Smooth muscle cell of the brain vasculature (primary cell): Measurements from ENCODE around the gene KDM4E.

Experiments
- DNase-seq: peaks from one replicate; pipeline ENCODE4 v3.0.0-alpha.2; 2012; ENCODE audit warnings: low read depth, low spot score

The KDM4E gene

GRCh38 chr11:95050595-95051202 lies 25.6 kb downstream of the KDM4E start:
- no peak for DNase-seq

DNA sequence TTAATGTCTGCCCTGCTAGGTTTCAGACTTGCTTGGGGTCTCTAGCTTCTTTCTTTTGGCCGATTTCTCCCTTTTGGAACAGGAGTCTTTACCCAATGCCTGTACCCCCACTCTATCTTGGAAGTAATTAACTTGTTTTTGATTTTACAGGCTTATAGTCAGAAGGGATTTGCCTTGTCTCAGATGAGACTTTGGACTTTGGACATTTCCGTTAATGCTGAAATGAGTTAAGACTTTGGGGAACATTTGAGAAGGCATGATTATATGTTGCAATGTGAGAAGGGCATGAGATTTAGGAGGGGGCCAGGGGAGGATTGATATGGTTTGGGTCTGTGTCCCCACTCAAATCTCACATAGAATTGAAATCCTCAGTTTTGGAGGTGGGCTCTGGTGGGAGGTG lies 29.3 kb downstream of the KDM4E start:
- DNase-seq = no peak

- no peak for DNase-seq
These were observed 30.3 kb downstream of the KDM4E start for GRCh38 chr11:95055283-95055897.

DNA sequence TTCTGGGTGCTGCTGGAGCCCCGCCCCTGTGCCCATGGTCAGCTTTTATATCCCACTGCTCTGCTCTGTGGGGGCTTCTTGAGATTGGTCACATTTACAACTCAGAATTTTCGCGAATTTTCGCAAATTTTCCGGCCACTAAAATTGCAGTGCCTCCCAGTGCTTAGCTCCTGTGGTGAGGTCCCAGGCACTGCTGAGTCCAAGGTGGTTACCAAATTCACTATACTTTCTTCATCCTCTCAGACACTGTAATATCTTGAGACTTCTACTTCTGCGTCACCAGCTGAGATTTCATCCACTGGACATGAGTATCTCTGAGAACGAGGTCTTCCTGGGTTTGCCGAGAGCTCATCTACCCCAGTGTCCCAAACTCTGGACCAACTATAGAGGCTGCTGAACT lies 32.9 kb downstream of the KDM4E start:
- no peak for DNase-seq

DNA sequence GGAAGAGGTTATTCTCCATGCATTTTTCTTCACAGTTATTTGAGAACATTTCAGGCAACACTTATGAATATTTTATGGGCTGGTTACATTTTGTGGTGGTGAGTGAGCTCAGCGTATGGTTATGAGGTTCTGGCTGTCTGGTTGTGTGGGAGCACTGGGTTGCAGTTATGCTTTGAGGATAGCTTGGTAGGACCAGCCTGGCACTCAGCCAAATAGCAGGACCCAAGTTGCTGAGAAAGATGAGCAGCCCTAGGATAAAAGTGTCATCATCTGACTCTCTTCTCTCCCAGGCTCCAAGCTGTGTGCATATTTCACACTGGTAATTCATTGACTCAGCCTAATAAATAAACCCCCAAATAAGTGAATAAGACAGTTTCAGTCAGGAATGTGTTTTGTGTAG lies 33.6 kb downstream of the KDM4E start:
- no peak for DNase-seq

GRCh38 chr11:95059046-95059445 lies 34.0 kb downstream of the KDM4E start:
- DNase-seq = no peak

DNA sequence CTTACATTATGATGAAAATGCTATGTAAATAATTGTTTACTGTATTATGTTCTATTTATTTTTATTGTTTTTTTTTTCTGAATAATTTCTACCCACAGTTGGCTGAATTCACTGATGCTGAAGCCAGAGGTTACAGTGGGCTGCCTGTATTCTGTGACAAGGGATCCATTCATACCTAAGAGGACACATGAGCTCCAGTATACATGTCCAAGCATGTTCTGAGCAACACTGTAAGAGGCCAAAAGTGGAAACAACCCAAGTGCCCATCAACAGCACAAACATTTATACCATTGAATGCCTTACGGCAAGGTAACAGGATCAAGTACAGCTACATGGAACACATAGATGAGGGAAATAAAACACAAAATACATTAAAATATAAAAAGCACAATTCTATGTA lies 40.3 kb downstream of the KDM4E start:
- no peak for DNase-seq

- DNase-seq = no peak
These were observed 41.6 kb downstream of the KDM4E start, which contains the start of gene SRSF8 for GRCh38 chr11:95066716-95067038. SRSF8 (plus strand) TSS chr11:95066919; CDS start chr11:95067227, 308 bp downstream.

- no peak for DNase-seq
These were observed 42.2 kb downstream of the KDM4E start for GRCh38 chr11:95067039-95067840.

DNA sequence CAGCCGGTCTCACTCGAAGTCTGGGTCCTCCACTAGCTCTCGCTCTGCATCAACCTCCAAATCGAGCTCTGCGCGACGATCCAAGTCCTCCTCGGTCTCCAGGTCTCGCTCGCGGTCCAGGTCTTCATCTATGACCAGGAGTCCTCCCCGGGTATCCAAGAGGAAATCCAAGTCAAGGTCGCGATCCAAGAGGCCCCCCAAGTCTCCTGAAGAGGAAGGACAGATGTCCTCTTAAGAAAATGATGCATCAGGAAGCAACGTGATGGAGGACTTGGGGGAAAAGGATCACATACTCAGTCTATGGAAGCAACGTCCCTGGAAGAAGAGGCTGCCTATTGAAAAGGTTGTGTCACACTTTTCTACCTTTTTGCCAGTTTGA lies 42.8 kb downstream of the KDM4E start:
- no peak for DNase-seq

- no peak for DNase-seq
These were observed 43.5 kb downstream of the KDM4E start for GRCh38 chr11:95068549-95068948.

GRCh38 chr11:95070471-95070870 lies 45.4 kb downstream of the KDM4E start:
- DNase-seq = no peak

GRCh38 chr11:95072948-95073347 lies 47.9 kb downstream of the KDM4E start:
- no peak for DNase-seq

DNA sequence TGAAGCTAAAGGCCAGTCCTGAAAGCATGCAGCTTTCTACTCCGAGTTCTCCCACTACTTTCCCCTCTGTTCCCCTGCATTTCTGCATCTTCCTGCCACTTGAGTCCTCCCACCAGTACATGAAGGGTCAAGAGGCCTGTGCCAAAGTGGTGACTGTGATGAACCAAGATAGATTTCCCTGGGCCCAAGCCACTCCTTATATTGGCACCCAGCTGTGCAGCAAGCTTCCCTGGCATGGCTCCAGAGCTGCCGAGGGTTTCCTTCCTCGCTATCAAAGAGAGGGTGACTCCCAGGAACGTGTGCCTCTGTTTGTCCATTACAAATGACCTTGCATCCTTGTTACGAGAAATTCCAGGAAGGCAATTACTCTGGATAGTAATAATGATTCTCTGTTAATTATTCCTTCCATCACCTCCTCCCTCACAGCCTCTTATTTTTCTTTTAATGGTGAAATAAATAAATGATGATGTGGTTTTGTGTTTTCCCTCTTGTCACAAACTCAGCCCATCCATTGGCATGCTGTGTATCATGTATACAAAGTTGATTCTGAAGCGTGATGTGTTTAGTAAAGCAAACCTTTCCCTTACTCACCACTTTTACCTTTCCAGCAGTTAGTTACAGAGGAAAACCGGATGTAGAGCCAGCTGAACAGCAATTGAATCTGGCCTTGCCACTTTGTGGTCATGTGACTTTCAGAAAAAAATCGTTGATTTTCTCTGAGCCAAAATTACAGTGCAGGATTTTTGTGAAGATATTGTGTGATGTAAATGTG lies 49.9 kb downstream of the KDM4E start:
- no peak for DNase-seq

DNA sequence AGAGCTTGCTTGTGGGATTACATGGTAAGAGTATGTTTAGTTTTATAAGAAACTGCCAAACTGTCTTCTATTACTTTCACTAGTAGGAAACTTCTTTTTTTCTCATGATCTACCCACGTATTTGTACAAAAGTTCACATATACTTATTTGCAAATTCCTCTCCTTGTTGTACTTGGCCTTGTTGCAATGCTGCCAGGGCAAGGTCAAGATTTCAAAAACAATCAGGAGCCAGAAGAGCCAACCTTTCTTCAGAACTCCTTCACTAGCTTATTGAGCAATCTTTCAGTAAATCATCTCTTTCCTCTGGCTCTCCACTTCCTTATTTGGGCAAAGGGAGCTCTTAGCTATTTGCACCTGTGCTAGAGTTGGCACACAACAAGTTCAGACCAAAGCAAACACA lies 51.4 kb downstream of the KDM4E start:
- peak; percentile 85 for DNase-seq

DNA sequence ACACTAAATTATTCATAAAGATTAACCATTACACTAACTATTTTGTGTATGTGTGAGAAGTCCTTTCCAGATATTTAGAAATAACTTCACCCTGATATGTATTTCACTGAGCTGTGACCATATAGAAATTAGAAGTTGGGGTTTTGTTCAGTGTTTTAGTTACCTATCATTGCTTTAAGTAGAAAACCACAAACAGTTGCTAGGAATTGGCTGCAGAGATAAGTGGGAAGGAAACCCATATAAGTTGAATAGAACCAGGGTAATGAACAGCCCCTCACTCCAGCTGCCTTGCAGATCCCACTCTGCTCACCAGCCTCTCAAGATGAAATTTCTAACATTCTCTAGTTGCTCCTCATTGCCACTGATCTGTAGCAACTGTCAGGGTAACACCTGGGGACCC lies 51.9 kb downstream of the KDM4E start:
- no peak for DNase-seq
